NB4 (cell line): Measurements from ENCODE around the gene DUSP16.

ENCODE experiments used
- DNase-seq: peaks from one replicate; pipeline ENCODE4 v3.0.0; 2010; ENCODE audit warnings: low read depth
- H3K4me3 ChIP-seq: one replicate; pipeline ENCODE4 v1.5.1; 2011; ENCODE audit warnings: mild to moderate bottlenecking, low read depth, low read length, moderate library complexity
- MYC ChIP-seq: IDR thresholded peaks from 2 replicates; pipeline ENCODE4 v1.6.1; 2011; ENCODE audit warnings: low read depth, low read length
- POLR2A ChIP-seq: IDR thresholded peaks from 2 replicates; pipeline ENCODE4 v1.6.1; 2011; ENCODE audit warnings: mild to moderate bottlenecking; ENCODE audit not compliant: insufficient read length; ENCODE audit errors: extremely low read depth
- TF ChIP-seq, protein P1 (sequence below): IDR thresholded peaks from one replicate; pipeline ENCODE4 v1.5.1; 2012; ENCODE audit warnings: low read depth, low read length
- TF ChIP-seq, protein P2 (sequence below): IDR thresholded peaks from 2 replicates; pipeline ENCODE4 v1.6.1; 2011; ENCODE audit warnings: low read depth, low read length

DUSP16 gene

DNA sequence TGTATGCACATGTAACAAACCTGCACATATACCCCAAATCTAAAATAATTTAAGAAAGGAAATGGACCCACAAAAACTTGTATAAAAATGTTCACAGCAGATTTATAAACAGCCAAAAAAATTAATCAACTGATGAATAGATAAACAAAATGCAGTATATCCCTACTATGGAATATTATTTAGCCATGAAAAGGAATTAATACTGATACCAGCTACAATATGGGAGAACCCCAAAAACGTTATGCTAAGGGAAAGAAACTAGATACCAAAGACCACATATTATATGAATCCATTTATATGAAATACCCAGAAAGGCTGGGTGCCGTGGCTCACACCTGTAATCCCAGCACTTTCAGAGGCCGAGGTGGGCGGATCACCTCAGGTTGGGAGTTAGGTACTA is 20.9 kb downstream of the DUSP16 start:
- H3K4me3 ChIP-seq: no peak overlapping the region
- DNase-seq: no peak
- TF ChIP-seq POLR2A (no peak), MYC (no peak)
- TF ChIP-seq, protein P1, sequence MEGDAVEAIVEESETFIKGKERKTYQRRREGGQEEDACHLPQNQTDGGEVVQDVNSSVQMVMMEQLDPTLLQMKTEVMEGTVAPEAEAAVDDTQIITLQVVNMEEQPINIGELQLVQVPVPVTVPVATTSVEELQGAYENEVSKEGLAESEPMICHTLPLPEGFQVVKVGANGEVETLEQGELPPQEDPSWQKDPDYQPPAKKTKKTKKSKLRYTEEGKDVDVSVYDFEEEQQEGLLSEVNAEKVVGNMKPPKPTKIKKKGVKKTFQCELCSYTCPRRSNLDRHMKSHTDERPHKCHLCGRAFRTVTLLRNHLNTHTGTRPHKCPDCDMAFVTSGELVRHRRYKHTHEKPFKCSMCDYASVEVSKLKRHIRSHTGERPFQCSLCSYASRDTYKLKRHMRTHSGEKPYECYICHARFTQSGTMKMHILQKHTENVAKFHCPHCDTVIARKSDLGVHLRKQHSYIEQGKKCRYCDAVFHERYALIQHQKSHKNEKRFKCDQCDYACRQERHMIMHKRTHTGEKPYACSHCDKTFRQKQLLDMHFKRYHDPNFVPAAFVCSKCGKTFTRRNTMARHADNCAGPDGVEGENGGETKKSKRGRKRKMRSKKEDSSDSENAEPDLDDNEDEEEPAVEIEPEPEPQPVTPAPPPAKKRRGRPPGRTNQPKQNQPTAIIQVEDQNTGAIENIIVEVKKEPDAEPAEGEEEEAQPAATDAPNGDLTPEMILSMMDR: no peak
- TF ChIP-seq, protein P2, sequence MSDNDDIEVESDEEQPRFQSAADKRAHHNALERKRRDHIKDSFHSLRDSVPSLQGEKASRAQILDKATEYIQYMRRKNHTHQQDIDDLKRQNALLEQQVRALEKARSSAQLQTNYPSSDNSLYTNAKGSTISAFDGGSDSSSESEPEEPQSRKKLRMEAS: no peak

DNA sequence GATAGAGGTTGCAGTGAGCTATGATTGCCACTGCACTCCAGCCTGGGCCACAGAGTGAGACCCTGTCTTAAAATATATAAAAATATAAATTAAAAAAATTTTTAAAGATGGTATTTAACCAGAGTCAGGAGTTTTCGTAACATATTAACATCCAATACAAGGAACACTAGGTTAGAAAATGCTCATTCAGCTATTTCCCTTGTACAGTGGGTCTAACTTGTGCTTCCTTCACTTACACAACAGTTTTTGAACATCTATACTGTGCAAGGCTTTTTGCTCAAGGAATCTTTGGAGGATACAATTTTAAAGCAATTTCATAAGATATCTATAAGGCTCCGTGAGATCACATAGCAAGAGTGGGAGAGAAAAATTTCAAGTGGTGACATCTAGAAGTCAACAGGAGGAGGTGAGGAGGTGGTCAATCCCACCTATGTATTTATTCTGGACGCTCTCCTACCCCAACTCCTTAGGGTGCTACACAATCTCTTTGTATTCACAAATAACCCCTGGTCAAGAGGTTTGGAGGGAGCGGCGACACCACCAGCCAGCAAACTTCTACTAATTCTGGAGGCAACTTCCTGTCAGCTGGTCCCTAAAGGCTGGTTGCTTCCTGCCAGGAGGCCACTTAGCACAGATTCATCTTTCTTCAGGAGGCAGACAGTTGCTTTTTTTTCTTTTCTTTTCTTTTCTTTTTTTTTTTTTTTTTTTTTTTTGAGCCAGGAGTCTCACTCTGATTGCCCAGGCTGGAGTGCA is 22.2 kb downstream of the DUSP16 start:
- no peak for TF ChIP-seq MYC
- no peak for TF ChIP-seq POLR2A
- TF ChIP-seq, protein P1: no peak
- TF ChIP-seq, protein P2: no peak
- peak; percentile 39 for DNase-seq
- H3K4me3 ChIP-seq: no peak overlapping the region

DNA sequence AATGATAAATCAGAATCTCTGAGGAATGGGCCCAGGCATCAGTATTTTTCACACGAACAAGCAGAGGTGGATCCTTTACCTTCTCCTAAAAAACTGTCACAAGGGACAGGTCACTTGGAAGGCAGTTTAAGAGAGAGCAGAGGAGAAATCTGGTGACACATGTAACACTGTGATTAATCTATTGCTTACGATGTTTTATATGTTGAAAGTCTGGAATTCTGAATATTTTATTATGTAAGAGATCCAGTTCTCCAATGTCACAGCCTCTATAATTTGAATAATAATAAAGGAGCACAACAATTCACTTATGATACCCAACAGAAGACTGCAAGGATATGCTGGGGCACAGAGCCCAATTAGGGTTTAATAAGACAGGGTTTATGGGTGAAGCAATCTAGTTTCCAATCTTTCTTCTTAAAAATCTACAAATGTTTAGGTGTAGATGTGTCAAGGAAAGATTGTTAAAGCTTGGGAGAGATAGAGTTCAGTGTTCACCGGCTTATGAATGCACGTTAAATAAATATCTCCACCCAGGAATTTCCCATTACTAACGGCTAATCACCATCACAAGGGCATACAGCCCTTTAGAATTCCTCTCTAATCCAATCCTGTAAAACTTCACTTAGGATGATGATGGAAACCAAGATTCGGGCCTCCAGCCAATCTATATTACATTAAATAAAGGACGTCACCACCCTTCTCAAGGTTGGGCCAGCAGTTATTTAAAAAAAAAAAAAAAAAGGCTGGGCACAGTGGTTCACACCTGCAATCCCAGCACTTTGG is 23.4 kb downstream of the DUSP16 start:
- H3K4me3 ChIP-seq: no peak overlapping the region
- TF ChIP-seq POLR2A (no peak), MYC (no peak)
- TF ChIP-seq, protein P1: no peak
- TF ChIP-seq, protein P2: no peak
- no peak for DNase-seq

DNA sequence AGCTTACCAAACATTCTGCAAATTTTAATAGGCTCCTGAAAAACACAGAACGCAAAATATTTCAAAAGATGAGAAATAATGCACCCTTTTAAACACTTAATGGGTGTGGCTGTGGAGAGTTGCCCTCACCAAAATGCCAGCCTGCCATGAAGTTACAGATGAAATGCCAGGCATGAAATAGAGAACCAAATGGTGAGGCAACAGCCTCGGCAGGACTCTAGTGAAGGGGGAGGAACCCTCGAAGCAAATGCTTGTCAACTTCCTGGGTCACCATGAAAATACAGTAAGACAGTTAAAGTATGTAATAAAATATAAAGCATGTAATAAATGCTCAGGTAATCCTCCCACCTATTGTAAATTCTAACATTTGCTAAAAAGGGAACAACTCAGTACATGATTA is 24.1 kb downstream of the DUSP16 start:
- TF ChIP-seq MYC: no peak
- no peak for TF ChIP-seq POLR2A
- TF ChIP-seq, protein P2: 0 out of 2 replicates have a peak, but pooled peaks have one; percentile 17
- TF ChIP-seq, protein P1: no peak
- DNase-seq: peak; percentile 60
- H3K4me3 ChIP-seq: no peak overlapping the region

DNA sequence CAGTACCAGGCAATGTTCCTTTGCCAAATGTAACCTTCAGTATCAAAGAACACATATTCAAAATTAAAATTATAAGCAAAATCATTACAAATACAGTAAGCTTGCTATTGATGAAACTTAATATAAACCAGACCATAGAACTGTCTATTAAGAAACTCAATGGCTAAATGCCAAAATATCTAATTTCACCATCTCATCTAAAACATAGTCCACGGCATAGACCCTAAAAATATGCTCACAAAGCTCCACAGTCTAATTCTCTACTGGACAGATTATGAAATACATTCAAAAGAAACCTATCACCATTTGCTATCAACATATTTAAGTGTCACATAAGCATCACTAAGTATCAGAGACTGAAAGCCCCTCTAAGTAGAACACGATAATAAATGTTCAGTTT is 25.2 kb downstream of the DUSP16 start:
- TF ChIP-seq, protein P1: no peak
- TF ChIP-seq, protein P2: no peak
- DNase-seq: no peak
- H3K4me3 ChIP-seq: no peak overlapping the region
